Stimulated activated CD8-positive, alpha-beta memory T cell treated with anti-CD3 and anti-CD28 coated beads, Interleukin-12 subunit alpha, Interleukin-12 subunit beta, amount 100 ng/mL, for 1 hour (primary cell): Measurements from ENCODE around the gene TEX12.
A peak's percentile ranks its signal among the peaks of the same experiment; 100 is the strongest.
"Not testable (repeated sequence)": the region's sequence is repeated elsewhere in the genome, so short reads cannot be mapped to it uniquely, and the experiment has no call there.

Experiments used
- DNase-seq: peaks from one replicate; pipeline ENCODE4 v3.0.0-alpha.2; 2020; ENCODE audit warnings: low read depth

TEX12 gene

GRCh38 chr11:112163875-112164685 lies 3.1 kb upstream of the TEX12 start, which contains the start of gene IL18:
TSS of gene IL18 (minus strand) at chr11:112164094. CDS start at chr11:112155053, 9,041 bp downstream.
- DNase-seq = no peak

GRCh38 chr11:112165049-112165448 lies 2.1 kb upstream of the TEX12 start:
- DNase-seq = no peak

- no peak for DNase-seq
These were observed 610 bp upstream of the TEX12 start for GRCh38 chr11:112166562-112166961.

GRCh38 chr11:112172362-112172994 lies 5.3 kb downstream of the TEX12 start:
- no peak for DNase-seq

- no peak for DNase-seq
These were observed 6.0 kb downstream of the TEX12 start for GRCh38 chr11:112173152-112173551.

GRCh38 chr11:112174789-112175598 lies 7.8 kb downstream of the TEX12 start, which contains the start of gene BCO2:
TSS of gene BCO2 (plus strand) at chr11:112175512. CDS start at chr11:112175602, 90 bp downstream.
- peak; percentile 6 for DNase-seq

GRCh38 chr11:112175599-112175952 lies 8.4 kb downstream of the TEX12 start:
- DNase-seq = no peak

- DNase-seq = no peak
These were observed 8.9 kb downstream of the TEX12 start for GRCh38 chr11:112176077-112176476.

- no peak for DNase-seq
These were observed 10.4 kb downstream of the TEX12 start for GRCh38 chr11:112177589-112177988.

- no peak for DNase-seq
These were observed 11.3 kb downstream of the TEX12 start for GRCh38 chr11:112178428-112178827.

- DNase-seq = no peak
These were observed 11.8 kb downstream of the TEX12 start for GRCh38 chr11:112178936-112179335.

GRCh38 chr11:112179601-112180000 lies 12.4 kb downstream of the TEX12 start:
- no peak for DNase-seq

GRCh38 chr11:112182867-112183266 lies 15.7 kb downstream of the TEX12 start:
- DNase-seq = no peak

GRCh38 chr11:112185883-112186282 lies 18.7 kb downstream of the TEX12 start:
- no peak for DNase-seq

- DNase-seq = no peak
These were observed 19.1 kb downstream of the TEX12 start for GRCh38 chr11:112186304-112186703.

GRCh38 chr11:112195113-112195512 lies 27.9 kb downstream of the TEX12 start:
- DNase-seq = not testable (repeated sequence)

- DNase-seq = no peak
These were observed 28.8 kb downstream of the TEX12 start for GRCh38 chr11:112195951-112196351.

- DNase-seq = no peak
These were observed 29.4 kb downstream of the TEX12 start for GRCh38 chr11:112196519-112197087.

- DNase-seq = not testable (repeated sequence)
These were observed 31.9 kb downstream of the TEX12 start for GRCh38 chr11:112199101-112199500.

- DNase-seq = no peak
These were observed 33.1 kb downstream of the TEX12 start for GRCh38 chr11:112200252-112200651.

GRCh38 chr11:112206071-112206470 lies 38.9 kb downstream of the TEX12 start:
- DNase-seq = no peak

GRCh38 chr11:112210890-112211289 lies 43.7 kb downstream of the TEX12 start:
- DNase-seq = no peak
